Hematopoietic multipotent progenitor cell (in vitro differentiated cells): ENCODE results near the gene DLX3. TPM values are rescaled to one million over a fixed set of nuclear protein-coding genes. Genes with fewer than 3 reads are reported as not detected.

Experiments
- small RNA-seq: library from RNA; depleted of rRNA; stranded (forward); fragments of <200 nt; gene quantifications from one replicate; pipeline ENCODE3, GENCODE V24; 2012
- total RNA-seq: library from RNA; depleted of rRNA; stranded (reverse); fragments of >200 nt; gene quantifications from one replicate; pipeline ENCODE4 v1.2.3, GENCODE V29; 2012

DLX3 gene
- total RNA-seq, 1 donor: not detected

Small RNA genes within 50 kb of the gene (small RNA-seq; reads per million reads assigned to genes)
- gene RNU6-1313P: not detected

Other genes with a start within 250 kb of the DLX3 start
- 260 TPM for gene FAM117A, start 231.1 kb downstream of the DLX3 start, total RNA-seq
- 53.6 TPM for gene KAT7, start 206.5 kb downstream of the DLX3 start, total RNA-seq
- not detected for gene TAC4, start 147.2 kb downstream of the DLX3 start, total RNA-seq
- gene DLX4, start 26.0 kb downstream of the DLX3 start, total RNA-seq: under 0.01 TPM
- gene ITGA3, start 60.9 kb upstream of the DLX3 start, total RNA-seq: 10.5 TPM
- 111 TPM for gene PDK2, start 100.1 kb upstream of the DLX3 start, total RNA-seq
- 1.1 TPM for gene SAMD14, start 134.9 kb upstream of the DLX3 start, total RNA-seq
- gene PPP1R9B, start 155.5 kb upstream of the DLX3 start, total RNA-seq: 42.5 TPM
- not detected for gene SGCA, start 170.8 kb upstream of the DLX3 start, total RNA-seq
- 0.54 TPM for gene COL1A1, start 206.4 kb upstream of the DLX3 start, total RNA-seq